Placental epithelial cell (primary cell): ENCODE measurements around the gene FRA10AC1. TPM values are rescaled to one million over a fixed set of nuclear protein-coding genes. Genes with fewer than 3 reads are reported as not detected.

Experiments
- total RNA-seq: library from RNA; depleted of rRNA; stranded (reverse); fragments of >200 nt; gene quantifications from 2 replicates; pipeline ENCODE4 v1.2.3, GENCODE V29; 2012

Gene FRA10AC1, protein sequence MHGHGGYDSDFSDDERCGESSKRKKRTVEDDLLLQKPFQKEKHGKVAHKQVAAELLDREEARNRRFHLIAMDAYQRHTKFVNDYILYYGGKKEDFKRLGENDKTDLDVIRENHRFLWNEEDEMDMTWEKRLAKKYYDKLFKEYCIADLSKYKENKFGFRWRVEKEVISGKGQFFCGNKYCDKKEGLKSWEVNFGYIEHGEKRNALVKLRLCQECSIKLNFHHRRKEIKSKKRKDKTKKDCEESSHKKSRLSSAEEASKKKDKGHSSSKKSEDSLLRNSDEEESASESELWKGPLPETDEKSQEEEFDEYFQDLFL
- total RNA-seq = 7.3 and 10.2 TPM in 2 replicates

DNA sequence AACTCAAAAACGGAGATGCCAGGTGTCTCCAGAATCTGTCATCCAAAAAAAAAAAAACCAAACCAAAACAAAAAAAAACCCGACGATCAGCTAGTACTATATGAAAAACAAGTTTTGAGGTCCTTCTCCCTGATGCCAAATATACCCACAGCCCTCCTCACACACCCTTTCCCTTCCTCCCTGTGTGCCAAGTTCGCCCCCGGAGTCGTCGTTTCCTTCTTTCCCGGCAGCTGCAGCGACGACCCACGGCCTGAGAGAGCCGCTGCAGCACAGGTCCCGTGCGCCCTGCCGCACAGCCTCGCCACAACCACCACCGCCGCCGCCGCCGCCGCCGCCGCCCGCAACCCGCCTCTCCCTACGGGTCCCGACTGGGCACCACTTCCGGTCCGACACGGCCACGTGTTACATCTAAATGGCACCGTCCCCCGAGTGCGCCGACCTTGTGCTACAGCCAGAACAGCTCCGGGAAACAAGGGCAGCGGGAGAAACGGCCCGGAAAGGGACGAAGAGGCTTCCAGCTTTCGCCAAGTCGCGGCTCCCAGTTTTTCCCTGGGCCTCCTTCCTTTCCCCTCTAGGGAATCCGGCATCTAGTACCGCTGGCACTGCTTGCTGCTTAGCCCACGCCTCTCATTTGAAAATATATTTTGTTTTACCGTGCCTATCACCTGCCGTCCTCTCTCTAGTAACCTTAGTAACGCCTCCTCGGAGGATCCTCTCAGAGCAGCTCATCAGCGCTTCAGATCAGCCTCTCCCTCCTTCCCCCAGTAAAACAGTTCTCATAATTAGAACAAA, at the start of gene FRA10AC1:
Gene FRA10AC1, minus strand, starts transcription at position 383 of the 792 bp plus-strand sequence. CDS start 2,486 bp downstream, outside the sequence.

Other genes starting within 250 kb of the FRA10AC1 start
- gene MYOF, start 220.3 kb downstream of the FRA10AC1 start, total RNA-seq = 127 and 152 TPM in 2 replicates
- gene CEP55, start 206.0 kb downstream of the FRA10AC1 start, total RNA-seq = 3.5 and 8.4 TPM in 2 replicates
- not detected in 2 replicates for gene FFAR4, start 135.9 kb downstream of the FRA10AC1 start, total RNA-seq
- gene RBP4, start 101.4 kb downstream of the FRA10AC1 start, total RNA-seq = 0.79 and 2.2 TPM in 2 replicates
- not detected in 2 replicates for gene PDE6C, start 90.1 kb downstream of the FRA10AC1 start, total RNA-seq
- gene LGI1, start 55.3 kb upstream of the FRA10AC1 start, total RNA-seq = under 0.01 TPM in 1 of 2 replicates, not detected in the other
- 1.8 and 2.0 TPM in 2 replicates for gene SLC35G1, start 191.4 kb upstream of the FRA10AC1 start, total RNA-seq